Left kidney (tissue), 2 donors: Measurements from ENCODE around the gene GJD3. TPM values are rescaled to one million over a fixed set of nuclear protein-coding genes. Genes with fewer than 3 reads are reported as not detected.

Experiments used
- DNase-seq: peaks from one replicate; pipeline ENCODE4 v3.0.0-alpha.2; 2013
- polyA plus RNA-seq: library from polyadenylated mRNA; unstranded; fragments of 120-200 nt; gene quantifications from one replicate; pipeline ENCODE4 v1.2.1, GENCODE V29; 2013; ENCODE audit not compliant: insufficient read length

Gene GJD3
- polyA plus RNA-seq, 1 donor, result not detected

GRCh38 chr17:40323391-40324381 lies 40.9 kb downstream of the GJD3 start:
- no peak for DNase-seq

- DNase-seq, result peak; percentile 81
Observed at GRCh38 chr17:40322358-40323315, 41.9 kb downstream of the GJD3 start.

GRCh38 chr17:40321961-40322357 lies 42.6 kb downstream of the GJD3 start:
- no peak for DNase-seq

GRCh38 chr17:40321524-40321929 lies 43.0 kb downstream of the GJD3 start:
- DNase-seq, result no peak

- DNase-seq, result no peak
Observed at GRCh38 chr17:40320756-40321523, 43.6 kb downstream of the GJD3 start.

- DNase-seq, result no peak
Observed at GRCh38 chr17:40319651-40320540, 44.6 kb downstream of the GJD3 start.

- DNase-seq, result no peak
Observed at GRCh38 chr17:40318830-40319391, 45.6 kb downstream of the GJD3 start.

GRCh38 chr17:40317880-40318829 lies 46.4 kb downstream of the GJD3 start:
- DNase-seq, result peak; percentile 96

GRCh38 chr17:40317345-40317873 lies 47.1 kb downstream of the GJD3 start:
- no peak for DNase-seq

GRCh38 chr17:40316571-40317344 lies 47.8 kb downstream of the GJD3 start:
- no peak for DNase-seq

- no peak for DNase-seq
Observed at GRCh38 chr17:40315678-40316570, 48.6 kb downstream of the GJD3 start.

- DNase-seq, result no peak
Observed at GRCh38 chr17:40315206-40315605, 49.3 kb downstream of the GJD3 start.

- DNase-seq, result peak; percentile 60
Observed at GRCh38 chr17:40314584-40314956, 50.0 kb downstream of the GJD3 start.

GRCh38 chr17:40313668-40314583 lies 50.6 kb downstream of the GJD3 start:
- peak; percentile 35 for DNase-seq
